HepG2 (cell line): ENCODE data around the gene BIRC7. TPM values are rescaled to one million over a fixed set of nuclear protein-coding genes. Genes with fewer than 3 reads are reported as not detected.

Experiments
- ATAC-seq: fragments of 200-7000 bp; cut with Tn5 transposase; 3 replicates; pipeline ENCODE4 v1.9.1; 2020; ENCODE audit warnings: mild to moderate bottlenecking, moderate library complexity
- BruUV-seq: library from RNA; stranded (reverse); fragments of 400-500 nt; replicated peaks from 2 replicates; lab custom pipeline; 2021; lab: Mats Ljungman, UMichigan
- CTCF ChIA-PET: fragments of 300-600 bp; formaldehyde crosslinking; extraction: SDS; loops from one replicate; lab custom pipeline; 2021; ENCODE audit warnings: low total read pairs, inconsistent platforms, low intra/inter-chr PET ratio; lab: Yijun Ruan, JAX
- POLR2A ChIA-PET: fragments of 350-600 bp; sonication (Branson Sonifier 250); formaldehyde crosslinking; loops from one replicate; lab custom pipeline; 2020; ENCODE audit warnings: antibody characterized with exemption, inconsistent platforms; lab: Yijun Ruan, JAX
- DNase-seq: peaks from one replicate; pipeline ENCODE4 v3.0.0-alpha.2; 2015; ENCODE audit warnings: low spot score
- FAIRE-seq: peaks from 3 replicates; lab custom pipeline; 2011; peaks lifted over from hg19 to GRCh38; lab: Jason Lieb, UNC
- H2AFZ ChIP-seq: one replicate; pipeline ENCODE4 v1.6.1; 2011; ENCODE audit warnings: low read length, inconsistent platforms
- H3K27ac ChIP-seq: fragments of 300-600 bp; 3 replicates; pipeline ENCODE4 v1.8.0; 2011; ENCODE audit warnings: mixed run types, mild to moderate bottlenecking, mixed read lengths, low read length, inconsistent platforms; ENCODE audit not compliant: insufficient read depth; ENCODE audit errors: extremely low read length
- H3K27me3 ChIP-seq, 2 experiments: fragments of 200-600 bp in 1 of 2; 2 replicates in 1 of 2; 3 replicates in 1 of 2; pipeline versions ENCODE4 v1.6.0 to v1.8.0; 2011; ENCODE audit warnings: low read length in 2 of 2, mild to moderate bottlenecking in 2 of 2, moderate library complexity in 2 of 2, inconsistent platforms in 1 of 2; ENCODE audit not compliant: insufficient read depth in 2 of 2, control insufficient read depth in 1 of 2
- H3K36me3 ChIP-seq, 2 experiments: fragments of 200-600 bp in 1 of 2; replicated peaks in 1 of 2; 2 replicates in 1 of 2; 3 replicates in 1 of 2; pipeline versions ENCODE4 v1.5.1 to v1.8.0; 2011; ENCODE audit warnings: low read length in 2 of 2, inconsistent platforms in 1 of 2; ENCODE audit not compliant: insufficient read depth in 2 of 2, control insufficient read depth in 1 of 2
- H3K4me1 ChIP-seq: 2 replicates; pipeline ENCODE4 v1.5.1; 2012; ENCODE audit warnings: low read length, inconsistent platforms; ENCODE audit not compliant: insufficient read depth
- H3K4me2 ChIP-seq: 2 replicates; pipeline ENCODE4 v1.6.0; 2011; ENCODE audit warnings: low read depth, low read length, inconsistent platforms
- H3K4me3 ChIP-seq, 3 experiments: fragments of 200-600 bp in 1 of 3; sonication (generic), shearing (Covaris generic) in 1 of 3; replicated peaks in 1 of 3; 2 replicates each; pipeline ENCODE4 v1.5.1; 2011 to 2016; ENCODE audit warnings: low read length in 3 of 3, inconsistent platforms in 2 of 3, low read depth in 2 of 3, mild to moderate bottlenecking in 2 of 3, control low read depth in 1 of 3, mixed read lengths in 1 of 3; ENCODE audit not compliant: insufficient read depth in 1 of 3
- H3K79me2 ChIP-seq: one replicate; pipeline ENCODE4 v1.6.1; 2011; ENCODE audit warnings: low read length, inconsistent platforms; ENCODE audit not compliant: insufficient read depth
- H3K9ac ChIP-seq: 2 replicates; pipeline ENCODE4 v1.6.0; 2011; ENCODE audit warnings: mild to moderate bottlenecking, low read depth, low read length, inconsistent platforms; ENCODE audit not compliant: insufficient read depth
- H3K9me3 ChIP-seq: 2 replicates; pipeline ENCODE4 v1.5.1; 2012; ENCODE audit warnings: mild to moderate bottlenecking, low read length
- H4K20me1 ChIP-seq: 2 replicates; pipeline ENCODE4 v1.6.0; 2011; ENCODE audit warnings: inconsistent platforms, mild to moderate bottlenecking, low read length, moderate library complexity; ENCODE audit not compliant: insufficient read depth
- HOXA3 ChIP-seq: sonication (generic); formaldehyde crosslinking; IDR thresholded peaks from 2 replicates; pipeline ENCODE4 v1.5.0; 2020; ENCODE audit warnings: missing genetic modification reagents
- MED8 ChIP-seq: sonication (generic); formaldehyde crosslinking; IDR thresholded peaks from 2 replicates; pipeline ENCODE4 v1.8.1; 2023; ENCODE audit warnings: mild to moderate bottlenecking, missing genetic modification reagents; ENCODE audit not compliant: insufficient replicate concordance
- NFATC3 ChIP-seq: sonication (generic); formaldehyde crosslinking; IDR thresholded peaks from 2 replicates; pipeline ENCODE4 v1.5.1; 2020; ENCODE audit warnings: mild to moderate bottlenecking, missing genetic modification reagents
- SMC3 ChIP-seq: IDR thresholded peaks from 2 replicates; pipeline ENCODE4 v1.6.1; 2011; ENCODE audit warnings: low read length, improper control_type of control experiment
- TCF12 ChIP-seq, 2 experiments: fragments of 450-650 bp in 1 of 2; sonication (generic) in 1 of 2; formaldehyde crosslinking in 1 of 2; IDR thresholded peaks; 2 replicates each; pipeline versions ENCODE4 v1.6.1 to v1.8.0; 2017 to 2022; ENCODE audit warnings: antibody characterized with exemption in 1 of 2, mild to moderate bottlenecking in 1 of 2, missing genetic modification reagents in 1 of 2, moderate library complexity in 1 of 2
- ZFP41 ChIP-seq: sonication (generic); formaldehyde crosslinking; IDR thresholded peaks from 2 replicates; pipeline ENCODE4 v1.4.0; 2020; ENCODE audit warnings: mild to moderate bottlenecking, missing genetic modification reagents, borderline replicate concordance
- ZNF343 ChIP-seq: sonication (generic); formaldehyde crosslinking; IDR thresholded peaks from 2 replicates; pipeline ENCODE4 v1.4.0; 2020; ENCODE audit warnings: mild to moderate bottlenecking, missing genetic modification reagents
- ZNF772 ChIP-seq: sonication (generic); formaldehyde crosslinking; IDR thresholded peaks from 2 replicates; pipeline ENCODE4 v1.5.0; 2020; ENCODE audit warnings: mild to moderate bottlenecking, missing genetic modification reagents
- WGBS: methylation state at CpG from one replicate; pipeline ENCODE4 v1.1.6; 2017; ENCODE audit warnings: low lambda C conversion rate; 5-methylcytosine and 5-hydroxymethylcytosine counted together
- in situ Hi-C: cut with HindIII; loops from 2 replicates; pipeline ENCODE4 v1.10.0; 2017; ENCODE audit warnings: low pct_unique_long_range_greater_than_20kb; ENCODE audit not compliant: extremely low pct_ligation_motif_present
- intact Hi-C: fragments of 100-400 bp; cut with micrococcal nuclease; formaldehyde crosslinking; loops from one replicate; pipeline ENCODE4 v1.10.0; 2022; ENCODE audit not compliant: unreplicated experiment
- polyA plus RNA-seq, 8 experiments: library from polyadenylated mRNA; depleted of rRNA in 3 of 8; stranded (reverse) in 7 of 8; unstranded in 1 of 8; fragments of >200 nt; fragmentation: Illumina TruSeq in 4 of 8; extraction: Trizol in 4 of 8; gene quantifications; 2 replicates each; pipeline versions ENCODE4 v1.2.1 to v1.2.3, GENCODE V29; 2011 to 2016; ENCODE audit warnings: low read depth in 4 of 8, missing spikeins in 1 of 8, mixed read lengths in 1 of 8; ENCODE audit not compliant: insufficient read depth in 1 of 8
- total RNA-seq, 5 experiments: library from RNA; depleted of rRNA; stranded (reverse); fragments of >200 nt; fragmentation: Illumina TruSeq; extraction: Trizol; gene quantifications; 2 replicates each; pipeline ENCODE4 v1.2.3, GENCODE V29; 2016; ENCODE audit warnings: low read depth in 1 of 5

The BIRC7 gene
- total and polyA plus RNA-seq, 2 of the 13 experiments (the other 11 are each of a cell fraction or from before 2014, with no cell fraction given), result 0.27 to 5.1 TPM

- no peak for ATAC-seq
- Histone ChIP-seq H4K20me1 (peaks cover 30% of the 10 kb centered on the region), H3K79me2 (peaks cover 32% of the 10 kb centered on the region), H3K4me1 (peaks cover 13% of the 10 kb centered on the region), H3K27ac (no peak overlapping the region), H3K4me3 (no peak overlapping the region), H3K4me2 (no peak overlapping the region), H3K9me3 (no peaks in the 10 kb centered on the region), H3K36me3 (peaks cover 52 to 82% of the 10 kb centered on the region in 2 experiments), H3K27me3 (no peaks in the 10 kb centered on the region; a peak in 1 of 5 replicates), H2AFZ (no peak overlapping the region), H3K9ac (no peak overlapping the region)
- TF ChIP-seq ZFP41 (CRISPR knock-in tag) (no peak), NFATC3 (CRISPR knock-in tag) (no peak), MED8 (no peak), HOXA3 (CRISPR knock-in tag) (no peak), ZNF772 (CRISPR knock-in tag) (no peak), SMC3 (no peak)
- WGBS, result 93% methylated on average over 17 of the region's 17 CpGs
- intact Hi-C loops (no loop called here), in situ Hi-C loops (no loop called here)
- DNase-seq, result no peak
- ChIA-PET POLR2A (no interaction called here), CTCF (no interaction called here)
- FAIRE-seq, result no peak
- BruUV-seq, result no TSS peak
Observed at GRCh38 chr20:63278661-63279060, 43.0 kb downstream of the BIRC7 start.

- ATAC-seq (no peak), DNase-seq (no peak), FAIRE-seq (no peak)
- TF ChIP-seq TCF12 (IDR thresholded peaks at IDR 0.05) (no peak), TCF12 (CRISPR knock-in tag; IDR thresholded peaks at IDR 0.05) (0 out of 2 replicates have a peak, but pooled peaks have one; percentile 34), ZNF343 (CRISPR knock-in tag) (no peak)
- H3K79me2 ChIP-seq, result peaks cover 19% of the 10 kb centered on the region
- peaks cover 5% of the 10 kb centered on the region for H3K4me1 ChIP-seq
- H3K4me3 ChIP-seq, result no peak overlapping the region
- in situ Hi-C loops (no loop called here), intact Hi-C loops (no loop called here)
- H4K20me1 ChIP-seq, result peaks cover 19% of the 10 kb centered on the region; the same call in 1 of the 2 replicates
- no peaks in the 10 kb centered on the region for H3K27me3 ChIP-seq
- H3K36me3 ChIP-seq, result peaks cover 54 to 91% of the 10 kb centered on the region in 2 experiments
- ChIA-PET POLR2A (interaction anchor here (1.6 kb wide), 1 partner anchor 7 kb away, joined by 4 read pairs; the partner anchor contains the start of gene ARFGAP1), CTCF (interaction anchor here (1.5 kb wide), 1 partner anchor 56 kb away, joined by 4 read pairs; no protein-coding TSS in a partner anchor)
- no peak overlapping the region for H3K4me2 ChIP-seq
- H2AFZ ChIP-seq, result no peak overlapping the region
- WGBS, result 98% methylated on average over 15 of the region's 15 CpGs
- H3K9me3 ChIP-seq, result no peaks in the 10 kb centered on the region
- no peak overlapping the region for H3K27ac ChIP-seq
- BruUV-seq, result no TSS peak
- H3K9ac ChIP-seq, result no peak overlapping the region
Observed at GRCh38 chr20:63279931-63280330, 44.2 kb downstream of the BIRC7 start.
